Activated CD4-positive, alpha-beta T cell treated with anti-CD3 and anti-CD28 coated beads, Interleukin-2, amount 10 ng/mL, durations not matched to agents 24 days and 14 days (primary cell): ENCODE data around the gene KAT2B. TPM values are rescaled to one million over a fixed set of nuclear protein-coding genes. Genes with fewer than 3 reads are reported as not detected.
A peak's percentile ranks its signal among the peaks of the same experiment; 100 is the strongest.

Source experiments
- DNase-seq: peaks from one replicate; pipeline ENCODE4 v3.0.0; 2022
- H3K27ac Mint-ChIP-seq: one replicate; pipeline ENCODE4 v1.8.0; 2022; ENCODE audit warnings: mild to moderate bottlenecking, mixed read lengths
- H3K27me3 Mint-ChIP-seq: one replicate; pipeline ENCODE4 v1.8.0; 2022; ENCODE audit warnings: mixed read lengths
- H3K36me3 Mint-ChIP-seq: one replicate; pipeline ENCODE4 v1.8.0; 2022; ENCODE audit warnings: low read depth, mild to moderate bottlenecking, mixed read lengths
- H3K4me1 Mint-ChIP-seq: one replicate; pipeline ENCODE4 v1.8.0; 2021; ENCODE audit warnings: mixed read lengths
- H3K4me3 Mint-ChIP-seq: one replicate; pipeline ENCODE4 v1.8.0; 2022; ENCODE audit warnings: mild to moderate bottlenecking, moderate library complexity, mixed read lengths
- H3K9me3 Mint-ChIP-seq: one replicate; pipeline ENCODE4 v1.8.0; 2021; ENCODE audit warnings: mixed read lengths
- intact Hi-C: fragments of 100-400 bp; cut with micrococcal nuclease; formaldehyde crosslinking; loops from one replicate; pipeline ENCODE4 v1.15.1; 2023
- total RNA-seq: library from RNA; stranded (reverse); gene quantifications from 2 replicates; pipeline ENCODE4 v1.2.3, GENCODE V29; 2022

The KAT2B gene
- total RNA-seq, 1 donor from 2014 or later, result 27.9 TPM

- intact Hi-C loops, result no loop called here
- peaks cover 53% of the 10 kb centered on the region for H3K4me1 Mint-ChIP-seq
- no peak for DNase-seq
- H3K27ac Mint-ChIP-seq, result no peak overlapping the region
- peaks cover 19% of the 10 kb centered on the region for H3K36me3 Mint-ChIP-seq
- no peaks in the 10 kb centered on the region for H3K27me3 Mint-ChIP-seq
- H3K9me3 Mint-ChIP-seq, result no peaks in the 10 kb centered on the region
- no peak overlapping the region for H3K4me3 Mint-ChIP-seq
These were observed 8.0 kb downstream of the KAT2B start for GRCh38 chr3:20047976-20048883.

- H3K27ac Mint-ChIP-seq, result peak overlapping the region; percentile 3
- DNase-seq, result no peak
- H3K27me3 Mint-ChIP-seq, result no peaks in the 10 kb centered on the region
- intact Hi-C loops, result no loop called here
- H3K4me1 Mint-ChIP-seq, result peaks cover 37% of the 10 kb centered on the region
- H3K4me3 Mint-ChIP-seq, result no peak overlapping the region
- H3K9me3 Mint-ChIP-seq, result no peaks in the 10 kb centered on the region
- H3K36me3 Mint-ChIP-seq, result peaks cover 19% of the 10 kb centered on the region
These were observed 11.0 kb downstream of the KAT2B start for GRCh38 chr3:20051123-20051806.

GRCh38 chr3:20052851-20053250 is 12.6 kb downstream of the KAT2B start:
- no peaks in the 10 kb centered on the region for H3K9me3 Mint-ChIP-seq
- H3K27me3 Mint-ChIP-seq, result no peaks in the 10 kb centered on the region
- no peak for DNase-seq
- peak overlapping the region; percentile 18 for H3K27ac Mint-ChIP-seq
- H3K4me1 Mint-ChIP-seq, result peaks cover 35% of the 10 kb centered on the region
- peaks cover 15% of the 10 kb centered on the region for H3K36me3 Mint-ChIP-seq
- intact Hi-C loops, result no loop called here
- H3K4me3 Mint-ChIP-seq, result no peak overlapping the region

GRCh38 chr3:20054549-20054987 is 14.3 kb downstream of the KAT2B start:
- Mint-ChIP-seq H3K9me3 (no peaks in the 10 kb centered on the region), H3K27me3 (no peaks in the 10 kb centered on the region), H3K4me1 (peaks cover 30% of the 10 kb centered on the region), H3K36me3 (peaks cover 9% of the 10 kb centered on the region), H3K27ac (no peak overlapping the region), H3K4me3 (no peak overlapping the region)
- peak; percentile 84 for DNase-seq
- intact Hi-C loops, result loop anchor here (1.0 kb wide), 3 partner anchors 13 to 132 kb away; partner anchors contain the start of gene SGO1

GRCh38 chr3:20055020-20055775 is 15.0 kb downstream of the KAT2B start:
- Mint-ChIP-seq H3K27me3 (no peaks in the 10 kb centered on the region), H3K9me3 (peaks cover 3% of the 10 kb centered on the region), H3K36me3 (peaks cover 15% of the 10 kb centered on the region), H3K4me3 (no peak overlapping the region), H3K4me1 (peaks cover 32% of the 10 kb centered on the region), H3K27ac (no peak overlapping the region)
- DNase-seq, result no peak
- intact Hi-C loops, result loop anchor here (1.0 kb wide), 1 partner anchor 108 kb away; the partner anchor contains the start of gene RAB5A

GRCh38 chr3:20055842-20056241 is 15.6 kb downstream of the KAT2B start:
- no peak for DNase-seq
- Mint-ChIP-seq H3K27ac (no peak overlapping the region), H3K9me3 (peaks cover 3% of the 10 kb centered on the region), H3K4me3 (no peak overlapping the region), H3K4me1 (peaks cover 30% of the 10 kb centered on the region), H3K36me3 (peaks cover 14% of the 10 kb centered on the region), H3K27me3 (no peaks in the 10 kb centered on the region)
- intact Hi-C loops, result loop anchor here (1.0 kb wide), 1 partner anchor 109 kb away; the partner anchor contains the start of gene RAB5A

GRCh38 chr3:20056725-20057611 is 16.7 kb downstream of the KAT2B start:
- intact Hi-C loops, result loop anchor here (1.0 kb wide), 2 partner anchors 120 to 126 kb away; no protein-coding TSS in a partner anchor
- Mint-ChIP-seq H3K27me3 (no peaks in the 10 kb centered on the region), H3K4me3 (no peak overlapping the region), H3K4me1 (peaks cover 27% of the 10 kb centered on the region), H3K36me3 (peaks cover 11% of the 10 kb centered on the region), H3K9me3 (peaks cover 3% of the 10 kb centered on the region), H3K27ac (no peak overlapping the region)
- peak; percentile 62 for DNase-seq

- peaks cover 23% of the 10 kb centered on the region for H3K4me1 Mint-ChIP-seq
- intact Hi-C loops, result loop anchor here (1.0 kb wide), 2 partner anchors 120 to 126 kb away; no protein-coding TSS in a partner anchor
- no peak overlapping the region for H3K27ac Mint-ChIP-seq
- no peaks in the 10 kb centered on the region for H3K27me3 Mint-ChIP-seq
- H3K36me3 Mint-ChIP-seq, result peaks cover 12% of the 10 kb centered on the region
- no peak for DNase-seq
- H3K4me3 Mint-ChIP-seq, result no peak overlapping the region
- H3K9me3 Mint-ChIP-seq, result peaks cover 3% of the 10 kb centered on the region
These were observed 17.4 kb downstream of the KAT2B start for GRCh38 chr3:20057612-20058180.

- H3K36me3 Mint-ChIP-seq, result peaks cover 14% of the 10 kb centered on the region
- peaks cover 3% of the 10 kb centered on the region for H3K9me3 Mint-ChIP-seq
- H3K27me3 Mint-ChIP-seq, result no peaks in the 10 kb centered on the region
- H3K4me3 Mint-ChIP-seq, result no peak overlapping the region
- H3K4me1 Mint-ChIP-seq, result peaks cover 32% of the 10 kb centered on the region
- H3K27ac Mint-ChIP-seq, result peak overlapping the region; percentile 27
- intact Hi-C loops, result no loop called here
- DNase-seq, result no peak
These were observed 19.7 kb downstream of the KAT2B start for GRCh38 chr3:20059929-20060328.

GRCh38 chr3:20060974-20061685 is 20.9 kb downstream of the KAT2B start:
- H3K4me1 Mint-ChIP-seq, result peaks cover 37% of the 10 kb centered on the region

GRCh38 chr3:20062996-20063395 is 22.8 kb downstream of the KAT2B start:
- DNase-seq, result no peak
- intact Hi-C loops, result no loop called here
- H3K9me3 Mint-ChIP-seq, result peaks cover 3% of the 10 kb centered on the region
- no peak overlapping the region for H3K27ac Mint-ChIP-seq
- no peaks in the 10 kb centered on the region for H3K27me3 Mint-ChIP-seq
- H3K4me1 Mint-ChIP-seq, result peaks cover 40% of the 10 kb centered on the region
- peaks cover 21% of the 10 kb centered on the region for H3K36me3 Mint-ChIP-seq
- H3K4me3 Mint-ChIP-seq, result no peak overlapping the region

More at GRCh38 chr3:20060974-20061685, 20.9 kb downstream of the KAT2B start:
- peak; percentile 68 for DNase-seq
- intact Hi-C loops, result loop anchor here (1.0 kb wide), 3 partner anchors 114 to 130 kb away; partner anchors contain the start of genes RAB5A and SGO1
- H3K36me3 Mint-ChIP-seq, result peaks cover 15% of the 10 kb centered on the region
- H3K27me3 Mint-ChIP-seq, result no peaks in the 10 kb centered on the region
- peak overlapping the region; percentile 69 for H3K27ac Mint-ChIP-seq
- H3K9me3 Mint-ChIP-seq, result peaks cover 3% of the 10 kb centered on the region
- H3K4me3 Mint-ChIP-seq, result peak overlapping the region; percentile 52

- no peak for DNase-seq
- intact Hi-C loops, result no loop called here
- Mint-ChIP-seq H3K27ac (no peak overlapping the region), H3K36me3 (peaks cover 30% of the 10 kb centered on the region), H3K4me3 (no peak overlapping the region), H3K9me3 (peaks cover 8% of the 10 kb centered on the region), H3K27me3 (no peaks in the 10 kb centered on the region), H3K4me1 (peaks cover 49% of the 10 kb centered on the region)
These were observed 24.1 kb downstream of the KAT2B start for GRCh38 chr3:20064387-20064786.
